Kidney (tissue), 14 donors: ENCODE results near the gene ERCC2. TPM values are rescaled to one million over a fixed set of nuclear protein-coding genes. Genes with fewer than 3 reads are reported as not detected.

Source experiments
- DNase-seq, 5 donors: peaks; one replicate each; pipeline ENCODE4 v3.0.0-alpha.2; 2013 to 2020
- FAIRE-seq: peaks from 2 replicates; lab custom pipeline; 2012; peaks lifted over from hg19 to GRCh38; lab: Jason Lieb, UNC
- H3K27ac ChIP-seq, 2 donors: one replicate each; pipeline ENCODE4 v1.7.0; 2013; ENCODE audit warnings: low read depth in 2 of 2, low read length in 2 of 2, inconsistent platforms in 1 of 2
- H3K27me3 ChIP-seq: one replicate; pipeline ENCODE4 v1.7.1; 2013; ENCODE audit warnings: low read length, inconsistent platforms; ENCODE audit not compliant: control insufficient read depth, insufficient read depth
- H3K36me3 ChIP-seq, 3 donors: one replicate each; pipeline versions ENCODE4 v1.7.0 to v1.7.1; 2013; ENCODE audit warnings: low read length in 3 of 3, control low read depth in 1 of 3, inconsistent platforms in 1 of 3; ENCODE audit not compliant: insufficient read depth in 3 of 3, control insufficient read depth in 2 of 3
- H3K4me1 ChIP-seq, 3 donors: one replicate each; pipeline versions ENCODE4 v1.7.0 to v1.7.1; 2013; ENCODE audit warnings: low read length in 3 of 3, inconsistent platforms in 1 of 3, low read depth in 1 of 3; ENCODE audit not compliant: control insufficient read depth in 2 of 3, insufficient read depth in 2 of 3
- H3K4me3 ChIP-seq, 3 donors: one replicate each; pipeline versions ENCODE4 v1.7.0 to v1.8.1; 2013; ENCODE audit warnings: low read length in 3 of 3, control low read depth in 1 of 3, inconsistent platforms in 1 of 3
- H3K9ac ChIP-seq, 3 donors: one replicate each; pipeline versions ENCODE4 v1.7.0 to v1.7.1; 2013; ENCODE audit warnings: low read length in 3 of 3, control low read depth in 1 of 3, inconsistent platforms in 1 of 3
- H3K9me3 ChIP-seq, 3 donors: one replicate each; pipeline versions ENCODE4 v1.7.0 to v1.7.1; 2013; ENCODE audit warnings: low read length in 3 of 3, control low read depth in 1 of 3, inconsistent platforms in 1 of 3; ENCODE audit not compliant: control insufficient read depth in 2 of 3, insufficient read depth in 1 of 3
- CTCF ChIP-seq: IDR thresholded peaks from 3 replicates; pipeline ENCODE4 v1.5.1; 2012; ENCODE audit warnings: mild to moderate bottlenecking, moderate library complexity, borderline replicate concordance; ENCODE audit not compliant: insufficient read depth; ENCODE audit errors: extremely low read depth
- intact Hi-C: fragments of 100-400 bp; cut with DNase I; formaldehyde crosslinking; loops from one replicate; pipeline ENCODE4 v1.11.1; 2022
- polyA plus RNA-seq: library from polyadenylated mRNA; stranded (reverse); fragments of 350-450 nt; fragmentation: Illumina TruSeq; extraction: RNeasy Lipid Tissue Mini Kit (QIAGEN cat#74804); gene quantifications from one replicate; pipeline ENCODE4 v1.2.3, GENCODE V29; 2014; ENCODE audit warnings: low read depth, low replicate concordance; ENCODE audit not compliant: insufficient read depth
- total RNA-seq: library from RNA; stranded (reverse); fragmentation: NEBNext Ultra II Directional; extraction: Animal tissue kit (Norgen Biotek cat#: 25700); gene quantifications from one replicate; pipeline ENCODE4 v1.2.1, GENCODE V29; 2021
- donor health status: control.
- donor health status: control.
- donor health status: control.
- donor health status: control.
- donor health status: control.
- donor health status: DM: yes; HTN: yes; CAD: no.
- donor health status: Normal renal cell carcinoma (clear cell type).

ERCC2 gene
- total and polyA plus RNA-seq, 2 donors from 2014 or later, result 16.7 to 19.0 TPM

- Histone ChIP-seq H3K36me3 (no peaks in the 10 kb centered on the region), H3K27ac (no peak overlapping the region), H3K4me3 (no peak overlapping the region), H3K27me3 (no peaks in the 10 kb centered on the region), H3K4me1 (peaks cover 0 to 3% (median 0%) of the 10 kb centered on the region in 3 donors), H3K9ac (no peak overlapping the region), H3K9me3 (no peaks in the 10 kb centered on the region)
- intact Hi-C loops, result no loop called here
- TF ChIP-seq CTCF, result no peak
- FAIRE-seq, result no peak
- no peak for DNase-seq
Observed at GRCh38 chr19:45333609-45334303, 36.6 kb downstream of the ERCC2 start.

- Histone ChIP-seq H3K36me3 (no peaks in the 10 kb centered on the region), H3K9me3 (no peaks in the 10 kb centered on the region), H3K27ac (no peak overlapping the region), H3K9ac (no peak overlapping the region), H3K27me3 (no peaks in the 10 kb centered on the region), H3K4me1 (no peaks in the 10 kb centered on the region), H3K4me3 (no peak overlapping the region)
- no peak for TF ChIP-seq CTCF
- FAIRE-seq (no peak), DNase-seq (no peak)
- intact Hi-C loops, result no loop called here
Observed at GRCh38 chr19:45331411-45331810, 39.0 kb downstream of the ERCC2 start.

- TF ChIP-seq CTCF, result no peak
- Histone ChIP-seq H3K9me3 (no peaks in the 10 kb centered on the region), H3K36me3 (no peaks in the 10 kb centered on the region), H3K4me1 (no peaks in the 10 kb centered on the region), H3K4me3 (no peak overlapping the region), H3K9ac (no peak overlapping the region), H3K27ac (no peak overlapping the region), H3K27me3 (no peaks in the 10 kb centered on the region)
- intact Hi-C loops, result no loop called here
- DNase-seq, result no peak
- no peak for FAIRE-seq
Observed at GRCh38 chr19:45327404-45328143, 42.8 kb downstream of the ERCC2 start.
